HG02973 (cell line): Measurements from ENCODE around the gene NGF.
"Not testable (repeated sequence)": the region's sequence is repeated elsewhere in the genome, so short reads cannot be mapped to it uniquely, and the experiment has no call there.

ENCODE experiments used
- ATAC-seq: cut with Tn5 transposase; IDR thresholded peaks from one replicate; pipeline ENCODE4 v1.9.1; 2021; ENCODE audit warnings: moderate library complexity; ENCODE audit not compliant: unreplicated experiment

NGF gene

DNA sequence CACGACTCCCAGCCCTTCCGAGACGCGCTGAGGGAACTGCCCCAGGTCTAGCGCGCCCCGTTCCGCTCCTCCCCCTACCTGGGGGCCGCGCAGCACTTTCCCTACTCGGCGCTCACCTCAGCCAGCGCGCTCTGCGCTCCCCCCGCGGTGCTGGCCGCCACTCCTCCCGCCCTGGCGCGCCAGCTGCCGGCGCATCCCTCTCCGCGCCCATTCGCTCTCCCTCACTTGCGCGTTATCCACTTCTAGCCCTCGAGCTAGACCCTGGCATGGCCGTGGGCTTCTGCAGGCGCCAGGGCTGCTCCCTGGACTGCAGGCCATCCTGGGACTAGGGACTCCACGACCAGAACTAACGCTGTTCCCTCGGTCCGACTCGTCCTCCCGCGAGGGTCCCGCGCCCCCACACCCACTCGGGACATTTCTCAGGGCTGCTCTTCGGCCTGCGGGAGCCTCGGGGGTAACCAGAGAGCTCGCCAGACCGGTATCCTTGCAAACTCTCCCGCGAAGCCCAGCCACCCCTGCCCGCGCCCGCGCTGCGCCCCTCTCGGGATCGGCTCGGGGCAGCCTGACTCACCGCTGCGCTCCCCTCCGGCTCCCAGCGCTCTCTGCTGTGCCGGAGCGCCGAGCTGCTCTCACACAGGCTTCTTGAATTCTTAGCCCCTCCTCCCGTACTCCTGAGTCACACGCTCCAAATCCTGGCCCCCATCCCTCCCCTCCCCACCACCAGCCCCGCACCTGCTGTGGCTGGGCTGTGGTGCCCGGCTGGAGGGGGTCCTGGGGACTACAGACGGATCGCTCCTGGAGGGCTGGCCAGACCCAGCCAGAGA lies at the start of gene NGF:
TSS of gene NGF (minus strand) at position 617 of the 824 bp plus-strand sequence. CDS start 51,454 bp downstream, outside the sequence.
- no peak for ATAC-seq

DNA sequence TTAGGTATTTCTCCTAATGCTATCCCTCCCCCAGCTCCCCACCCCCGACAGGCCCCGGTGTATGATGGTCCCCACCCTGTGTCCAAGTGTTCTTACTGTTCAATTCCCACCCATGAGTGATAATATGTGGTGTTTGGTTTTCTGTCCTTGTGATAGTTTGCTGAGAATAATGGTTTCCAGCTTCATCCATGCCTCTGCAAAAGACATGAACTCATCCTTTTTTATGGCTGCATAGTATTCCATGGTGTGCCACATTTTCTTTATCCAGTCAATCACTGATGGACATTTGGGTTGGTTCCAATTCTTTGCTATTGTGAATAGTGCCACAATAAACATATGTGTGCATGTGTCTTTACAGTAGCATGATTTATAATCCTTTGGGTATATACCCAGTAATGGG lies 45.4 kb upstream of the NGF start:
- not testable (repeated sequence) for ATAC-seq

DNA sequence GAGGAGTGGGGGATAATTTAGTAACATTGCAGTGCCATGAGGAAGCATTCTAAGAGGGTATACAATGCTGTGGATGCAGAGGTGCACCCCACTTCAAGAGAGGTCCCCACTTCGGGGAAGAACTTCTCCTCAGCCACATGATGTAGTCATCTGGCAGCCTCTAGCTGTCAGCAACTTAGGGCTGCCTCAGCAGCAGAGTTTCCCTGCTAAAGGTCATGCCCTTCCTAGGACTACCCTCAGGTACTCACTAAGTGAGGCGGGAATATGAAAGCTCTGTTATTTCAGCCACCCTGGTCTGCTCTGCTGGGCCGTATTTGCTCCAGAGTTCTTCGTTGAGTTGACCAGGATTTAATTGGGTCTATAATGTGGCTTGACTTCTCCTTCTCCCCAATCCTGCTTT lies 41.9 kb upstream of the NGF start:
- ATAC-seq = no peak

DNA sequence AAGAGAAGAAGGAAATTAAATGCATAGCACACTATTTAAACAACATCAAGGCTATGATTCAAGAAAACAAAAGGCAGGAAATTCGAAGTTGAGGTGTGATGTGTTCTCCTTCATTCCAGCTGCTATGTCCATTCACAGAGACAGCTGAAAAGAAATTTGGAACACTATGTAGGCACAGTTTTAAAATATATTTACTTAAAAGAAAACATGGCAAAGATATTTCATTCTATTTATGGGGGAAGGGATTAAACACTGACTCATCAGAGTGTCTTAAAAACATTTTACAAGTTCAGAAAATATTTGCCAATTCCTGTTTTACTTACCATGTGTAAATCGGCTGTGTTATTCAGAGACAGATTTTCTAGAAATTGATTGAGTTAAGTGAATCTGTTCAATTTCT lies 39.4 kb upstream of the NGF start:
- ATAC-seq = no peak

DNA sequence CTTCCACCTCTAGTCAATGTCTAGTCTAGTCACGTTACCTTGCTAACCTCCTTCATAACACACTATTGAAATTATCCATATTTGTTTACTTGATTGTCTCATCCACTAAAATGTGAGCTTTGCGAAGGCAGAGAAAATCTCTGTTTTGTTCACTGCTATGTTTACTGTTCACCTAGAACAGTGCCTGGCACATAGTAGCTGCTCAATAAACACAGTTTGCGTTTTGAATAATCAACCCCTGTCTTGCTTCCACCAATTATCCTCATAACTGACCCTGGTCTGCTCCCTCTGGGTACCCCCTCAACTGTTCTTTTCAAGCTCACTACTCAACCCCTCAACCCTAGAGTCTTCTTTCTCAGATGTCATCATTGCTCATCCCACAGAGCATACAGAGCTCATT lies 36.5 kb upstream of the NGF start:
- no peak for ATAC-seq

DNA sequence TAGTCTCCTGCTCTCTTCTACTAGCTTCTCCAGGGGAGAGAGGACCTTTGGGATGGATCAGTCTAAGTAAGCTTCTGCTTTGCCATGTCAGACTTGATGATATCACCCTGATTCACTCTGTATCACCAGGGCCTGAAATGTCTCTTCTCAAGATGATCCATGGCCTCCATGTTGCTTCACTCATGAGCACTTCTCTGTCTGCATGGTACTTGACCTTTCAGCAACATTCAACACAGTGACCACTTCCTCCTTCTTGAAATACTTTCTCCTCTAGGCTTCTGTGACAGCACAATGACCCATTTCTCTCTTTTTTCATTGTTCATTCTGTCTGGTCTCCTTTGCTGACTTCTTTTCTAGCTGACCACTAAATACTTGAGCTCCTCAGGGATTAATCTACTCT lies 35.3 kb upstream of the NGF start:
- no peak for ATAC-seq

DNA sequence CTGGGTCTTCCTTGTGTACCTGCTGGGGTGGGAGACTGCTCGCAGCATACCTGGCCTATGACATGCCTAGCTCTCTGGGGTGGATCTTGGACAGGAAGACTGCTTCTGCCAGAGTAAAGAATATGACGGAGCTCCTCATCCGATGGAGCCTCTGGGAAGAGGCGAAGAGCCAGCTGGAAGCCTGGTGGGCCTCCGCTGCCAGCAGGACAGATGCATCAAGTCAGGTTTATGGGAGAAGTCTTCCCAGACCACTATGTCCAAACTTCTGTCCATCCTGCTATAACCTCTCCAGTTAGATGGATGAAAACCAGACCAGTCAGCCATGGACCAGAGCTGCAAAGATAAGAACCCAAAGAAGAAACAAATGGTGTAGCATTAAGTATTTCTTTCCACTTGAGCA lies 27.7 kb upstream of the NGF start:
- ATAC-seq = no peak

DNA sequence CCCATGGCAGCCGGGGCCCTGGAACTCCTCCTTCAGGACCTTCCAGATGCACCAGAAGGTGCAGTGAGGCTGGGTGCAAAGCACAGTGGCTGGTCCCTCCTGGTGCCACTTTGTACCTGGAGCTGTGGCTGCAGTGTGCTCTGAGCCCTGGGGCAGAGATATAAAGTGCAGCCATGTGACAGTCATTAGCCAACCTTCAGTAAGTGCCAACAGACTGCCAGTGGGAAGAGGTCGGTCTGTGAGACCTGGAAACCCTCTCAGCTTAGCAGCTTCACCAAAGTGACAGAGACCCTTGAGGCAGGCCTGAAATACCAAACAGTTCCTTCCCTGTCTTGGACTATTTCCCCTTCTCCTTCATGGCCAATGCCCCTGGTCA lies 26.7 kb upstream of the NGF start:
- no peak for ATAC-seq

DNA sequence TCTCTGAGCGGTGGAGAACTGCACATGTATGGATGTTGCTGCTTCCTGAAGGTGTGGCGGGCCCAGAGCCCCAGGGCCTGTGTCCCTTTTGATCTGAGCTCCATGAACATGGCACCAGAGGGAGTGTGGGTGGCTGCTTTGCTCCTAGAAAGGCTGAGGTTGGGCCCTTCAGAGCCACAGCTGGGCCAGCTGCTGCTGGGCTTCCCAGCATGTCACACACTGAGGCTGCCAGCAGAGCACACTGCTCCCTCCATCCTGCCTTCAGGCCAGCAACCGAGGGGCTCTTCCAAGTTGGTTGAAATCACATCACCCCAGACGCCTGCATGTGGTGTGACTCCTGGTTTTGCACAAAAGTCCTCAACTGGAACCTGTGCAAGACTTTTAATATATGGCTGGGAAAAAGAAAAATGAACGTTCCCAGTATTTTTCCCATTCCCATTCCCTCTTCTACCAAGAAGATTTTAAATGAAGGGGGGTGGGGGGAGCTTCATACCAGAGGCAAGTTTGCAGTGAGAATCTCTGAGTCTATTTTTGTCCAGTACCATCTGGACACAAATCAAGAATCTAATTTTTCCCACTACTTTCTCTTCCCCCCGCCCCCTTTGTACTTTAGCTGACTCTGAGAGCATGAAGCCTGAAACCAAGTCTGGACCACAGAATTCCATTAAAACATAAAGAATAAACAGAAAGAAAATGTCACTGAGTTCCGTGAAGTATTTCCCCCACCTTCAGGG lies 26.2 kb upstream of the NGF start:
- no peak for ATAC-seq

DNA sequence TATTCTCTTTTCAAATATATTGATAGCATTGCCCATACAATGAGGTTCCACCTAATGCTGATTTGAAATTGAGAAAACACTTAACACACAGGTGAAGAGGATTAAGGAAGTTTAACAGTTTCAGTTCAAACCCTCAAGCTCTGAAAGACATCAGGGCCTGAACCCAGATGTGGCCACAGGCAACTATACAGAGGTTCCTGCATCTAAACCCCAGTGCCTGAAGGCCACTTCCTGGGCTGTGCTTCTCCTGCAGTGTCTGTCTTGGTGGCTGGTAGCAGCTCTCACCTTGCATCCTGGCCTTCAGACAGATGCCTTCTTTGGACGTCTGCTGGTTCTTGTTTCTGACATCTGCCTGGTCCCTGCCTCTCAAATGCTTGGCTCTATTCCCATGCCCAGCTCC lies 25.1 kb upstream of the NGF start:
- no peak for ATAC-seq

DNA sequence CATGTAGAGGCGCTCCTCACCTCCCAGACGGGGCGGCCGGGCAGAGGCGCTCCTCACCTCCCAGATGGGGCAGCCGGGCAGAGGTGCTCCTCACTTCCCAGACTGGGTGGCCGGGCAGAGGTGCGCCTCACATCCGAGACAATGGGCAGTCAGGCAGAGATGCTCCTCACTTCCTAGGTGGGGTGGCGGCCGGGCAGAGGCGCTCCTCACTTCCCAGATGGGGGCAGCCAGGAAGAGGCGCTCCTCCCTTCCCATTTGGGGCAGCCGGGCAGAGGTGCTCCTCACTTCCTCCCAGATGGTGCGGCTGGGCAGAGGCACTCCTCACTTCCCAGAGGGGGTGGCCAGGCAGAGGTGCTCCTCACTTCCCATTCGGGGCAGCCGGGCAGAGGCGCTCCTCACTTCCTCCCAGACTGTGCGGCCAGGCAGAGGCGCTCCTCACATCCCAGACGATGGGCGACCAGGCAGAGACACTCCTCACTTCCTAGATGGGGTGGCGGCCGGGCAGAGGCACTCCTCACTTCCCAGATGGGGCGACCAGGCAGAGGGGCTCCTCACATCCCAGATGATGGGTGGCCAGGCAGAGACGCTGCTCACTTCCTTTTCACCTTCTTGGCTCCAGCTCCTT lies 22.6 kb upstream of the NGF start:
- not testable (repeated sequence) for ATAC-seq

DNA sequence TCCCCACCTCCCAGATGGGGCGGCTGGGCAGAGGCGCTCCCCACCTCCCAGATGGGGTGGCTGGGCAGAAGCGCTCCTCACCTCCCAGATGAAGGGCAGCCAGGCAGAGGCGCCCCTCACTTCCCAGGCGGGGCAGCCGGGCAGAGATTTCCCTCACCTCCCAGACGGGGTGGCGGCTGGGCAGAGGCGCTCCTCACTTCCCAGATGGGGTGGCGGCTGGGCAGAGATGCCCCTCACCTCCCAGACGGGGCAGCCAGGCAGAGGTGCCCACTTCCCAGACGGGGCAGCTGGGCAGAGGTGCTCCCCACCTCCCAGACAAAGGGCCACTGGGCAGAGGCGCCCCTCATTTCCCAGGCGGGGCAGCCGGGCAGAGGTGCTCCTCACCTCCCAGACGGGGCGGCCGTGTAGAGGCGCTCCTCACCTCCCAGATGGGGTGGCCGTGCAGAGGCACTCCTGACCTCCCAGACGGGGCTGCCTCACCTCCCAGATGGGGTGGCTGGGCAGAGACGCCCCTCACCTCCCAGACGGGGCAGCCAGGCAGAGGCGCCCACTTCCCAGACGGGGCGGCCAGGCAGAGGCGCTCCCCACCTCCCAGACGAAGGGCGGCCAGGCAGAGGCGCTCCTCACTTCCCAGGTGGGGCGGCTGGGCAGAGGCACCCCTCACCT lies 21.9 kb upstream of the NGF start:
- ATAC-seq = not testable (repeated sequence)

DNA sequence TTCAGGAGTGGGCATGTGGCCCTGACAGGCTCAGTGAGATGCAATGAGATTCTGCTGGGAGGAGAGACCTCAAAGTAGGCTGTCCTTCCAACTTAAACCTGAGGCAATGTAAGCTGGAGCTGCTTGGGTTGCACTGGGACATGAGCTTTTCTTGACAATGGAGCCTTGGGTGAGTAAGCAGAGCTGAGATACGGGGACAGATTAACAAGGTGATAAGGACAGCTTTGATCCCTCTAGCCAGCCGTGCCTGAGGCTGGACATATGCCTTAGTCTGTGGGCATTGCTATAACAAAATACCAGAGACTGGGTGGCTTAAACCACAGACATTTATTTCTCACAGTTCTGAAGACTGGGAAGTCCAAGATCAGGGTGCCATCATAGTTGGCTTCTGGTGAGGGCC lies 18.3 kb upstream of the NGF start:
- ATAC-seq = no peak

DNA sequence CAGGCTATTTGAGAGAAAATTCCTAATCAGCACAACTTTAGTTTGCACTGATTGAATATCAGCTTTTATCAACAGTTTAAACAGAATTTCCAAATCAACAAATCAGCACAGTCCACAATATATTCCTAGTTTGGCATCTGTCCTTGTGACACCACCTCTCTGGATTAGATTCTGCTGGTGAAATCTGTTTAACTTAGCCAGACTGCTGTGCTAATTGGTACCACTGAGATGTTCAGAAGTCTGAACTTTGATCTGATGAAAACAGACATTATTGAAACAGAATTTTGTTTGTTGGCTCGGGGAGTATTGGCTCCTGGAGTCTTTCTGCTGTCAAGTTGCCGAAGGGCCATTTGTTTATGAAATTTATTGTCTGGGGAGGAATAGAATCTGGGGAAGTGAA lies 17.0 kb upstream of the NGF start:
- ATAC-seq = no peak

DNA sequence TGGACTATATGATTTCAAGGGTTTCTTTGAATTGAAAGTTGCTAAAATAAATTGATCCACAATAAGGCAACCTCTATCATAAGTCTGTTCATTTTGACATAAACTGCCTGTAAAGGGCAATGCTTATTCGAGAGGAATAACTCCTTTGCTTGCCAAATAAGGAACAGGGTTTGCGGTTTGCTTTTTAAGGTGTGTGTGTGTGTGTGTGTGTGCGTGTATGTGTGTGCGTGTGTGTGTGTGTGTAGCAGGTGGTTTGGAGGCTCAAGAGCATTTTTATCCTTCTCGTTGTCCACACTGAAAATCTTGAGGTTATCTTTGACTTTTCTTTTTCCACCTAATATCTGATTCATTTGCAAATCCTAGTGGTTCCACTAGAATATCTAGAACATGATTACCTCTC lies 13.1 kb upstream of the NGF start:
- no peak for ATAC-seq

DNA sequence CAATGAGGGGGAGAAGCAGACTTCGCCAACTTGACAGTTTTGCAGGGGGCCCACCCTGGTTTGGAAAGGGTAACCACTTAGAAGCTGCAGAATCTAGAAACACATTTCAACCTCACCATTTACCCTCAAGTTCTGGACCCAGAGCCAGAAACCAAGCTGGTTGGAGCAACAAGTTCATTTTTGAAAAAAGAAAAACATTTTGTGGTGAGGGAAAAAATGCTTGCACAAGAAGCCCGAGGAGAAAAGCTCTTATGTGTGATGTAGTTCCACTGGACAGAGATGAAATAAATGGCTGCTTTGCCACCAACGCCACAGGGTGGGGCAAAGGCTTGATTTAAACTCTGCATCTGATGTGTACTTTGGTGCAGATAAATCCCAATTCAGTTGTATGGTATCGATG lies 10.6 kb upstream of the NGF start:
- no peak for ATAC-seq

DNA sequence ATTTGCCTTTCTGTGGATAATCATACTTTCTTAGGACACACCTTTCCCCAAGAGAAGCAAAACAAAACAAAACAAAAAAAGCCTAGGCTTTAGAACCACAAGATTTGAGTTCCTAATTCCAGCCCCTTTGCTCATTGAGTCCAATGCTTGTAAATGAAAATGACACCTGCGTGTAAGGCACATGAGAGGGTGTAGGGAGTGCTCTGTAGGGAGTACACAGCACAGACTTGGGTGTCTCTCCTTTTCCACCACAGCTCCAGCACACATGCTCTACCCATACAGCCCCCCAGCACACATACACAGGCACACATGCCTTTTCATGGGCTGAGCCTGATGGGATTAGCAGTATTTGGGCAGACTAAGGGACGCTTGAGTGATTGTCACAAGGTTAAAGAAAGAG lies 9.2 kb upstream of the NGF start:
- no peak for ATAC-seq

DNA sequence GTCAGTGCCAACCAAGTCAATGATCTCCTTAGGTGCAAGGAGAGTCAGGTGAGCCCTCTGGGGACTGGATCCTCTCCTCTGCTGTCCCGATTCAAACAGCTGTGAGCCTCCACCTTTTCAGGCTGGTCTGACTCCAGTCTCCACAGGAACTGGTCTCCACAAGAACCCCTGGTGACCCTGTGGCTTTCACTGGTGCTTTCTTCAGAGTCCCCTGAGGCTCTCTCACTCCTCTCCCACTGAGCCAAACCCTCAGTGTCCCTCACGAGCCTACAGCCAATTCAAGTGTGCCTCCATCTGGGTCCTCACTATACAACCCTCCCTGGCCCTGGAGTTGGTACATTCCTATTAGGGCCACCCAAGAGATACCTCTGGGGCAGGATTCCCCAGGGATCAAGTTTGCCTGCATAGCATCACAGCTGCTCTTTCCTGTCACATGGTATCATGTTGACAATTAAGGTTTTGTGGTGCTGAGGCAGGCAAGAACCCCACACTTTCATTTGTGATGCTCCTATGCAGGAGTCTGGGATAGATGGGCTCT lies 5.2 kb upstream of the NGF start:
- no peak for ATAC-seq

DNA sequence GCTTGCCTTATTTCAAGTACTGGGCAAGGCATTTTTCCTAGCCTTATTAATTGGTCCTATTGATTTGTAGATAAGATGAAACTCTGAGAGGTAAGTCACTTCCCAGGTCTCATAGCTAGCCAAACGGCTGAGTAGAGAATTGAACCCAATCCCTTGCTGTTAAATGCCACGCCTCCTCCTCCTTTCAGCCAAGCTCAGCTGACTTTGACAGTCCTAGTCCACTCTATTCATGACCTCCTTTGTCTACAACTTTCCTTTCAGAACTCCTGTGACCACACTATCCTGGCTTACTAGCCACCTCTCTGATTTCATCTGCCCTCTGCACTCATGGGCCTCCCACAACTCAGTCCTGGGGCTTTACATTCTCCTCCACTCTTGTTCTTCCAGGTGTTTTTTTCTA lies 3.9 kb upstream of the NGF start:
- ATAC-seq = no peak

DNA sequence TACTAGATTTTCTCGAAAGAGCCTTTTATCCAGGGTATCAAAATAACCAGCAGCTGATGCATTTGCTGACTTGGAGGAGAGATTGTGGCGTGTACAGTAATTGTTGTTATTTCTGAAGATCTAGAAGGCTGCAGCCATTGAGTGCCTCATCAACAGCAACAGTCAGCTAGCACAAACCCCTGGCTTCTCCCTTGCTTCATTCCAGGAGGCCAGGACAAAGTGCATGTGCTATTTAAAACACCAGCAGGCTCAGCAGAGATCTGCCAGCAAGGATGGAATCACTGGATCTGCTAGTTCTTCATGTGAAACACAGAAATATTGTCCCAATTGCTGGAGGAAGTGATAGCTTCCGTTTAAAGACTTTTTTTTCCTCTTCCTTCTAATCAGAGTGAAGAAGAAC lies 2.8 kb upstream of the NGF start:
- no peak for ATAC-seq

DNA sequence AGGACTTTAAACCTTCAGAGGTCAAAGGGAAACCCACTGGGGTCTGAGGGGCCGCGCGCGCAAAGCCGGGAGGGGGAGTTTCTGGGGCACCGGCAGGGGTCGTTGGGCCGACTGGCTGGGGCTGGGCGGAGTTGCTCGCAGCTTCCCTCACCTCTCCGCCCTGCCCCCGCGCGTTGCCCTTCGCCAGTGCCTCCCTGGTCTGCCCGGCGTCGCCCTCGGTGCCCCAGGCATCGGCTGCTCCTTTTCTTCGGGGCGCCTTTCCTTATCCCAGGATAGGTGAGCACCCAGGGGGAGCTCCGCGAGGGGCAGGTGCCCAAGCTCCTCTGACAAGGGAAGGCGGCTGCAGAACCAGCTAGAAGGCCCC lies 390 bp upstream of the NGF start:
- ATAC-seq = no peak
